GM19240 (cell line): ENCODE results near the gene PARPBP.
"Not testable (repeated sequence)": the region's sequence is repeated elsewhere in the genome, so short reads cannot be mapped to it uniquely, and the experiment has no call there.

ENCODE experiments used
- DNase-seq: peaks from one replicate; pipeline ENCODE4 v3.0.0; 2011; ENCODE audit warnings: low spot score; ENCODE audit not compliant: insufficient read length

PARPBP gene

GRCh38 chr12:102119674-102120563 lies at the start of gene PARPBP, which contains the start of gene NUP37:
Gene PARPBP, plus strand, starts transcription at chr12:102120183. Its CDS starts 3,706 bp downstream, at chr12:102123889.
Gene NUP37, minus strand, starts transcription at chr12:102120114. Its CDS starts 1,596 bp downstream, at chr12:102118518.
- DNase-seq, result peak; percentile 68

- not testable (repeated sequence) for DNase-seq
Observed at GRCh38 chr12:102072092-102072491, 47.9 kb upstream of the PARPBP start.

- DNase-seq, result no peak
Observed at GRCh38 chr12:102080842-102081241, 39.1 kb upstream of the PARPBP start.

- DNase-seq, result not testable (repeated sequence)
Observed at GRCh38 chr12:102089228-102089835, 30.7 kb upstream of the PARPBP start.

- DNase-seq, result no peak
Observed at GRCh38 chr12:102093319-102093718, 26.7 kb upstream of the PARPBP start.

GRCh38 chr12:102095677-102096263 lies 24.2 kb upstream of the PARPBP start:
- DNase-seq, result no peak

- DNase-seq, result no peak
Observed at GRCh38 chr12:102096855-102097254, 23.1 kb upstream of the PARPBP start.

- DNase-seq, result no peak
Observed at GRCh38 chr12:102106905-102107304, 13.1 kb upstream of the PARPBP start.

GRCh38 chr12:102107970-102108369 lies 12.0 kb upstream of the PARPBP start:
- DNase-seq, result no peak

GRCh38 chr12:102110782-102111181 lies 9.2 kb upstream of the PARPBP start:
- DNase-seq, result no peak

- no peak for DNase-seq
Observed at GRCh38 chr12:102114212-102114611, 5.8 kb upstream of the PARPBP start.

- DNase-seq, result no peak
Observed at GRCh38 chr12:102116392-102116791, 3.6 kb upstream of the PARPBP start.

GRCh38 chr12:102118874-102119273 lies 1.1 kb upstream of the PARPBP start:
- DNase-seq, result no peak

GRCh38 chr12:102120564-102120873 lies 536 bp downstream of the PARPBP start:
- DNase-seq, result no peak

- DNase-seq, result no peak
Observed at GRCh38 chr12:102120886-102121285, 903 bp downstream of the PARPBP start.

GRCh38 chr12:102121328-102121727 lies 1.3 kb downstream of the PARPBP start:
- not testable (repeated sequence) for DNase-seq

GRCh38 chr12:102130720-102131119 lies 10.7 kb downstream of the PARPBP start:
- not testable (repeated sequence) for DNase-seq

GRCh38 chr12:102131442-102131841 lies 11.5 kb downstream of the PARPBP start:
- DNase-seq, result not testable (repeated sequence)

- DNase-seq, result not testable (repeated sequence)
Observed at GRCh38 chr12:102137619-102138018, 17.6 kb downstream of the PARPBP start.

GRCh38 chr12:102142866-102143373 lies 22.9 kb downstream of the PARPBP start:
- not testable (repeated sequence) for DNase-seq

- DNase-seq, result no peak
Observed at GRCh38 chr12:102144221-102144620, 24.2 kb downstream of the PARPBP start.

GRCh38 chr12:102147062-102147587 lies 27.1 kb downstream of the PARPBP start:
- not testable (repeated sequence) for DNase-seq
